ENCODE measurements around the gene XRCC5. TPM values are rescaled to one million over a fixed set of nuclear protein-coding genes. Genes with fewer than 3 reads are reported as not detected.

The XRCC5 gene
- total and polyA plus RNA-seq, 2 of the 8 experiments (the other 6 are each of a cell fraction or from before 2014, with no cell fraction given) = 308 to 644 TPM

DNA sequence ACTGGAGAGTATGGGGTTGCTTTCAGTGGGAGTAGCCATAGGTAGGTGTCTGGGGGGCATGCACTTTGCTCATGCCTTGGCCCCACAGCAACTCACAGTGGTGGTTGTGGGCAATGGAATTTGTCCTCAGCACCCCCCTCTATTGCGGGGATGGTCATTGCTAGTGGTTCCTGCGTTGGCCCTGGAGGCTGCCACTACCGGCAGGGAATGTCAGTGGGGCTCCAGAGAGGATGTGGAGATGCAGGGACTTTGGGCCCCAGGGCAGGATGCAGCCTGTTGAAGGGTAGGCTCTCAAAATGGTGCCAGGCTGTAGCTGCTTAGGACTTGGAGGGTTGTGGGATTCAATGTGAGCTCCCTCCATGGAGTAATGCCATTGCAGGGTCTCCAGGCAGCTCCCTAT is 125.0 kb downstream of the XRCC5 start (continued):
- TF ChIP-seq, protein P1, sequence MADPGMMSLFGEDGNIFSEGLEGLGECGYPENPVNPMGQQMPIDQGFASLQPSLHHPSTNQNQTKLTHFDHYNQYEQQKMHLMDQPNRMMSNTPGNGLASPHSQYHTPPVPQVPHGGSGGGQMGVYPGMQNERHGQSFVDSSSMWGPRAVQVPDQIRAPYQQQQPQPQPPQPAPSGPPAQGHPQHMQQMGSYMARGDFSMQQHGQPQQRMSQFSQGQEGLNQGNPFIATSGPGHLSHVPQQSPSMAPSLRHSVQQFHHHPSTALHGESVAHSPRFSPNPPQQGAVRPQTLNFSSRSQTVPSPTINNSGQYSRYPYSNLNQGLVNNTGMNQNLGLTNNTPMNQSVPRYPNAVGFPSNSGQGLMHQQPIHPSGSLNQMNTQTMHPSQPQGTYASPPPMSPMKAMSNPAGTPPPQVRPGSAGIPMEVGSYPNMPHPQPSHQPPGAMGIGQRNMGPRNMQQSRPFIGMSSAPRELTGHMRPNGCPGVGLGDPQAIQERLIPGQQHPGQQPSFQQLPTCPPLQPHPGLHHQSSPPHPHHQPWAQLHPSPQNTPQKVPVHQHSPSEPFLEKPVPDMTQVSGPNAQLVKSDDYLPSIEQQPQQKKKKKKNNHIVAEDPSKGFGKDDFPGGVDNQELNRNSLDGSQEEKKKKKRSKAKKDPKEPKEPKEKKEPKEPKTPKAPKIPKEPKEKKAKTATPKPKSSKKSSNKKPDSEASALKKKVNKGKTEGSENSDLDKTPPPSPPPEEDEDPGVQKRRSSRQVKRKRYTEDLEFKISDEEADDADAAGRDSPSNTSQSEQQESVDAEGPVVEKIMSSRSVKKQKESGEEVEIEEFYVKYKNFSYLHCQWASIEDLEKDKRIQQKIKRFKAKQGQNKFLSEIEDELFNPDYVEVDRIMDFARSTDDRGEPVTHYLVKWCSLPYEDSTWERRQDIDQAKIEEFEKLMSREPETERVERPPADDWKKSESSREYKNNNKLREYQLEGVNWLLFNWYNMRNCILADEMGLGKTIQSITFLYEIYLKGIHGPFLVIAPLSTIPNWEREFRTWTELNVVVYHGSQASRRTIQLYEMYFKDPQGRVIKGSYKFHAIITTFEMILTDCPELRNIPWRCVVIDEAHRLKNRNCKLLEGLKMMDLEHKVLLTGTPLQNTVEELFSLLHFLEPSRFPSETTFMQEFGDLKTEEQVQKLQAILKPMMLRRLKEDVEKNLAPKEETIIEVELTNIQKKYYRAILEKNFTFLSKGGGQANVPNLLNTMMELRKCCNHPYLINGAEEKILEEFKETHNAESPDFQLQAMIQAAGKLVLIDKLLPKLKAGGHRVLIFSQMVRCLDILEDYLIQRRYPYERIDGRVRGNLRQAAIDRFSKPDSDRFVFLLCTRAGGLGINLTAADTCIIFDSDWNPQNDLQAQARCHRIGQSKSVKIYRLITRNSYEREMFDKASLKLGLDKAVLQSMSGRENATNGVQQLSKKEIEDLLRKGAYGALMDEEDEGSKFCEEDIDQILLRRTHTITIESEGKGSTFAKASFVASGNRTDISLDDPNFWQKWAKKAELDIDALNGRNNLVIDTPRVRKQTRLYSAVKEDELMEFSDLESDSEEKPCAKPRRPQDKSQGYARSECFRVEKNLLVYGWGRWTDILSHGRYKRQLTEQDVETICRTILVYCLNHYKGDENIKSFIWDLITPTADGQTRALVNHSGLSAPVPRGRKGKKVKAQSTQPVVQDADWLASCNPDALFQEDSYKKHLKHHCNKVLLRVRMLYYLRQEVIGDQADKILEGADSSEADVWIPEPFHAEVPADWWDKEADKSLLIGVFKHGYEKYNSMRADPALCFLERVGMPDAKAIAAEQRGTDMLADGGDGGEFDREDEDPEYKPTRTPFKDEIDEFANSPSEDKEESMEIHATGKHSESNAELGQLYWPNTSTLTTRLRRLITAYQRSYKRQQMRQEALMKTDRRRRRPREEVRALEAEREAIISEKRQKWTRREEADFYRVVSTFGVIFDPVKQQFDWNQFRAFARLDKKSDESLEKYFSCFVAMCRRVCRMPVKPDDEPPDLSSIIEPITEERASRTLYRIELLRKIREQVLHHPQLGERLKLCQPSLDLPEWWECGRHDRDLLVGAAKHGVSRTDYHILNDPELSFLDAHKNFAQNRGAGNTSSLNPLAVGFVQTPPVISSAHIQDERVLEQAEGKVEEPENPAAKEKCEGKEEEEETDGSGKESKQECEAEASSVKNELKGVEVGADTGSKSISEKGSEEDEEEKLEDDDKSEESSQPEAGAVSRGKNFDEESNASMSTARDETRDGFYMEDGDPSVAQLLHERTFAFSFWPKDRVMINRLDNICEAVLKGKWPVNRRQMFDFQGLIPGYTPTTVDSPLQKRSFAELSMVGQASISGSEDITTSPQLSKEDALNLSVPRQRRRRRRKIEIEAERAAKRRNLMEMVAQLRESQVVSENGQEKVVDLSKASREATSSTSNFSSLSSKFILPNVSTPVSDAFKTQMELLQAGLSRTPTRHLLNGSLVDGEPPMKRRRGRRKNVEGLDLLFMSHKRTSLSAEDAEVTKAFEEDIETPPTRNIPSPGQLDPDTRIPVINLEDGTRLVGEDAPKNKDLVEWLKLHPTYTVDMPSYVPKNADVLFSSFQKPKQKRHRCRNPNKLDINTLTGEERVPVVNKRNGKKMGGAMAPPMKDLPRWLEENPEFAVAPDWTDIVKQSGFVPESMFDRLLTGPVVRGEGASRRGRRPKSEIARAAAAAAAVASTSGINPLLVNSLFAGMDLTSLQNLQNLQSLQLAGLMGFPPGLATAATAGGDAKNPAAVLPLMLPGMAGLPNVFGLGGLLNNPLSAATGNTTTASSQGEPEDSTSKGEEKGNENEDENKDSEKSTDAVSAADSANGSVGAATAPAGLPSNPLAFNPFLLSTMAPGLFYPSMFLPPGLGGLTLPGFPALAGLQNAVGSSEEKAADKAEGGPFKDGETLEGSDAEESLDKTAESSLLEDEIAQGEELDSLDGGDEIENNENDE (IDR thresholded peaks at IDR 0.05; ENCODE audit: insufficient replicate concordance, low read length) = no peak
- TF ChIP-seq HDAC6 (IDR thresholded peaks at IDR 0.05; ENCODE audit: low read depth, low read length) = no peak
- no peak for TF ChIP-seq HDAC2 (IDR thresholded peaks at IDR 0.05; ENCODE audit: borderline replicate concordance in 1 of 2, low read depth in 2 of 2, low read length in 2 of 2)
- TF ChIP-seq SIX5 (IDR thresholded peaks at IDR 0.05; ENCODE audit: low read depth, low read length) = no peak
- TF ChIP-seq, protein P2, sequence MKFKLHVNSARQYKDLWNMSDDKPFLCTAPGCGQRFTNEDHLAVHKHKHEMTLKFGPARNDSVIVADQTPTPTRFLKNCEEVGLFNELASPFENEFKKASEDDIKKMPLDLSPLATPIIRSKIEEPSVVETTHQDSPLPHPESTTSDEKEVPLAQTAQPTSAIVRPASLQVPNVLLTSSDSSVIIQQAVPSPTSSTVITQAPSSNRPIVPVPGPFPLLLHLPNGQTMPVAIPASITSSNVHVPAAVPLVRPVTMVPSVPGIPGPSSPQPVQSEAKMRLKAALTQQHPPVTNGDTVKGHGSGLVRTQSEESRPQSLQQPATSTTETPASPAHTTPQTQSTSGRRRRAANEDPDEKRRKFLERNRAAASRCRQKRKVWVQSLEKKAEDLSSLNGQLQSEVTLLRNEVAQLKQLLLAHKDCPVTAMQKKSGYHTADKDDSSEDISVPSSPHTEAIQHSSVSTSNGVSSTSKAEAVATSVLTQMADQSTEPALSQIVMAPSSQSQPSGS (IDR thresholded peaks at IDR 0.05; ENCODE audit: low read length) = no peak

Data from H1 (cell line).